ENCODE results near the gene NWD2.
"Not testable (repeated sequence)": the region's sequence is repeated elsewhere in the genome, so short reads cannot be mapped to it uniquely, and the experiment has no call there.

Gene NWD2

GRCh38 chr4:37392521-37393255 lies 148.1 kb downstream of the NWD2 start:
- no peak for DNase-seq (ENCODE audit: low read depth)

DNA sequence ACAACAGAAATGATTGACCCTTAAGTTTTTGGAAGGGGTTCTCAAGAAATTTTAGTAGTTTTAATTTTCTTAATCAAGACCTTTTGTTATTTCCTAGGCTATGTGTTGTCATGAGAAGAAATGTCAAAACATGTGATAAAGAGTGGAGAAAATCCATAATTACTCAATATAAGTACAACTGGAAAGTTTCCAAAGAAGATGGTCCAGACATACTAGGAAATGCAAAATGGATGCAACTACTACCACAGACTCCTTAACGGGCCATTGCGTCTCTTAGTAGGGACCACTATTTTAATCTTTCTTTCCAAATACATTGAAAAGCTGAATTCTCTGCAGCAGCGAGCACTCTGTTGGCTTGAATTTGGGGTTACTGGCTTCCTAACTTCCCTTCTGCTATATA lies 148.8 kb downstream of the NWD2 start:
- DNase-seq (ENCODE audit: low read depth): no peak

DNA sequence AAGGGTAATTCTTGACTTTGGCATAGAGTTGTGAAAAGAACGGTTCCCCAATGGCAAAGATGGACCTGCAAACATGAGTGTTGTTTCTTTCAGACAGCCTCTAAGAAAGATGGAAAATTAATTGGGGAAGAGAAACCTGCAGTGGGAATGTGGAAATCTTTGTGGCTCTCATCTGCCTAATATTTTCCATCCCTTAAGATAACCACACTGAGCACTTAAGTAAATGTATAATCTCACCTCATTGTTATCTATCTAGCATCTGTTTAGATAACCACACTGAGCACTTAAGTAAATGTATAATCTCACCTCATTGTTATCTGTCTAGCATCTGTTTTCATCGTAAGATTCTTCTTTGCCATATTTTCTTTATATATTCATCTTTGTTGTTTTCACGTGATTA lies 149.3 kb downstream of the NWD2 start:
- no peak for DNase-seq (ENCODE audit: low read depth)

DNA sequence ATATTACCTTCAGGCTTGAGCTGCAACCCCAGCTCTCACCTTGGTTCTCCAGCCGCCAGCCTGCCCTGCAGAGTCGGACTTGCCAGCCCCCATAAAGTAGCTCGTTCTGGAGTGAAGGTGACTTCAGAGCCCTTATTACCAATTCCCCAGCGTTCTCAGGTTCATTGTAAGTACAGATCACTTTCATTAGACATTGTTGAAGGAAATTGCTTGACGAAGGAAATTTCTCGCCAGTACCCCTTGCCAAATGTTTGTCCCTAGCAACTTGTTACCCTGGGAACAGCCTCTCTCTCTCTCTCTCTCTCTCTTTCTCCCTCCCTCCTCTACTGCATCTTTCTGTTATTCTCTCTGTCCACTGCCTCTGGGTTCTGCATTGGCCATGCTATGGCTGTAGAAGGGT lies 153.0 kb downstream of the NWD2 start:
- no peak for DNase-seq (ENCODE audit: low read depth)

DNA sequence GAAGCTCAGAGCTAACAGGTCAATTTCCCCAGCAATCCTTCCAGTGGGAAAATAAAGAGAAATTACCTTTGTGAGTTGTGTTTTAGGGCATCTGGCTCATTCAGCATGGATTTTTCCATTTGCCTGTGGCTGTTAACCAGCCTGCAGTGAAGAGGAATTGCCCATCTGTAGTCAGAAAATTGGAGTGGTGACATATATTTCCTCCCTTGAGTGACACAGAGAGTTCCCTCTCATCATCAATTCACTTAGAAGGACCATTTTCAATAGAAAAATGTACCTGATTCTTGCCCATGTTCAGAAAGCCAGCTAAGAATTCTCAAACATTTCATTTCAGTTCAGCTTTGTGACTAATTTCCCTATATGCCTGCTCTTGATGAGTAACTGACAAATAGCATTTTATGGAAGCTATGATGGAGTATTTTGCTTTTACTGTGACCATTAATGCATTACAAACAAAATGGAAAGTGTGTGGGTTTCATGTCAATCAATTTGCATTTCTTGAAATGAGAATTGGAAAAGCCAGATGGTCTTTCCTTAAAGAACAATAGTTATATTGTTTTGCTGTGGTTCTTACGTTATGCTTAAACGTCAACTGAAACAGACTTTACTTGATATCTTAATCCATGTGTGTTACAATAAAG lies 155.8 kb downstream of the NWD2 start:
- DNase-seq (ENCODE audit: low read depth): no peak

GRCh38 chr4:37407938-37408826 lies 163.6 kb downstream of the NWD2 start:
- DNase-seq (ENCODE audit: low read depth): not testable (repeated sequence)

GRCh38 chr4:37413612-37414011 lies 169.1 kb downstream of the NWD2 start:
- not testable (repeated sequence) for DNase-seq (ENCODE audit: low read depth)

- DNase-seq (ENCODE audit: low read depth): no peak
These were observed 171.4 kb downstream of the NWD2 start for GRCh38 chr4:37415845-37416369.

DNA sequence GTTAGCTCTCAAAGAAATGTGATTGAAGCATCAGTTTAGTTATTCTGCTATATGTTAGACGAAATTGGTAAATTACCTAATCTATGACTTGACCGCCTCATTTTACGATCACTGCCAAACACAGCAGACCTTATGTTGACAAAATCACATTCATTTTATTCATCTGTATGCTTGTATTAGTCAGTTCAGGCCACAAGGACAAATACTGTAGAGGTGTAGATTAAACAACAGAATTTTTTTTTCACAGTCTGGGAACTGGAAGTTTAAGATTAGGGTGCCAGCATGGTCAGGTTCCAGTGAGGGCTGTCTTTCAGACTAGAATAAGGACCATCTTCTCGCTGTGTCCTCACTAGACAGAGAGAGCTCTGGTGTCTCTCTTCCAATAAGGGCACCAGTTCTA lies 177.1 kb downstream of the NWD2 start:
- DNase-seq (ENCODE audit: low read depth): no peak

GRCh38 chr4:37422102-37422501 lies 177.6 kb downstream of the NWD2 start:
- no peak for DNase-seq (ENCODE audit: low read depth)

GRCh38 chr4:37422638-37423037 lies 178.1 kb downstream of the NWD2 start:
- no peak for DNase-seq (ENCODE audit: low read depth)

GRCh38 chr4:37423310-37423709 lies 178.8 kb downstream of the NWD2 start:
- no peak for DNase-seq (ENCODE audit: low read depth)

DNA sequence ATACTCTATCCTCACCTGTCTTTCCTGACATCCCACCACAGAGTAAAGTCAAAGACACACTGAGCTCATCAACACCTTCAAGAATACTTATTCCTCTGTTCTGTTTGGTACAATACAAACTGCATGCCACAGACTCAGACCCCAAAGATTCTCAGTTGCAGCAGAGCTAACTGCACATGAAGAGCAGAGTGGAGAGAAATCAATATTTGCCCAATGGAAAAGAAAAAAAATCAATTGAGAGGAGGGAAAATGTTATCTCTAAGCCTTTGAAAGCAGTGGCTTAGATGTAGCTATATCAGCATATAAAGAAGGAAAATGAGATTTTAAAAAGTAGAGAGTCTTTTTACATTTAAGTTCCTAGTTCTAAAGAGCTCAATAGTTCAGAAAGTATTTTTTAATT lies 180.2 kb downstream of the NWD2 start:
- no peak for DNase-seq (ENCODE audit: low read depth)

DNA sequence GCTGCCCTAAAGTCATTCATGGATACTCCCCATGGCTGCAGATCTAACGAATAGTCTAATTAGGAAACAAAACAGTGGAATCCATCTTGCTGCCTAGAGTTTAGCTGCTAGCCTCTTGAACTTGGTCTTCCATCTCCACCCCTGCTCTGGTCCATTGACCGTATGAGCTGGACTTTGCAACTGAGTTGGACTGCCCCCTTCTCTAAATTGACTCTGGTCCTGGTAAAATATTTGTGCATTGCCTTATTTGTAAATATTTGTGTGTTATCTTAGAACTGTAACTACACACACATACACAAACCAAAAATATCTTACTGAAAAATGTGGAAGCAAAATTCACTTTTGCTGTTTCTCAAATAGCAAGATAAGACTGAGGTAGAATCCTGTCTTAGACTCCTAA lies 181.3 kb downstream of the NWD2 start:
- DNase-seq (ENCODE audit: low read depth): no peak

GRCh38 chr4:37427193-37427592 lies 182.7 kb downstream of the NWD2 start:
- no peak for DNase-seq (ENCODE audit: low read depth)

DNA sequence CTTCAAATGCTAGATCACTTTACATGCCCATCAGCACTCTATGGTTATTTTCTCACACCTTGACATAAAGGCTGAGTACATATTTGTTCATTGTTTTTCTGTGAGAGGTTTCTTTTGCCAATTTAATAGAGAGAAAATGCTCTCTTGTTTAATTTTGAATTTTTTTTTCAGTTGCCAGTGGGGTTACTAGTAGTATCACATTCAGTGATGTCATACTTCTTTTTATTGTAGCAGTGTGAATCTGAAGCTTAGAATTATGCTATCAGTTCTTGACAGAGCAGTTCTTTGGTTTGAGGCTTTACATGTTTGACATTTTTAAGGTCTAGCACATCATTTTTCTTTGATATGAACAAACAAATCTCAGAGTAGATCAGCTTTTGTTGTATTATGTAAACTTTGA lies 185.4 kb downstream of the NWD2 start:
- no peak for DNase-seq (ENCODE audit: low read depth)

DNA sequence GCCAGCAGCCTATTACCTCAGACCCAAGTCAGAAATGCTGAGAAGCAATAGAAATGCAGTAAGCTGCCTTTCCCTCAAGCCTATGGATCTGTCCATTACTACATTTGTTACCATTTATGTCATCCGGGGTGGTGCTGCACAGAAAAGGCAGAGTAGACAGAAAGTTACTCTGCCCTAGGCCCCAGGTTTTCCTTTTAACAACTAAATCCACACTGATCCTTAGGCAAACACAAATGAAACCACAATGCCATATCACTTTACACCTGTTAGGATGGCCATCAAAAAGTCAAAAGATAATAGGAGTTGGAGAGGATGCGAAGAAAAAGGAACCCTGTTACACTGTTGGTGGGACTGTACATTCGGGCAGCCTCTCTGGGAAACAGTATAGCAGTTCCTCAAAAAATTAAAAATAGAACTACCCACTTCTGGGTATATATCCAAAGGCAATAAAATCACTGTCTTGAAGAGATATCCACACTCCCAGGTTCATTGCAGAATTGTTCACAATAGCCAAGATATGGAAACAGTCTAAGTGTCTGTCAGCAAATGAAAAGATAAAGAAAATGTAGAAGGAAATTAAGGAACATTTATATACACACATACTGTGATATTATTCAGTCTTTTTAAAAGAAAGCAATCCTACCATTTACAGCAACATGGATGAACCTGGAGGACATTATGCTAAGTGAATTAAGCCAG lies 186.3 kb downstream of the NWD2 start:
- no peak for DNase-seq (ENCODE audit: low read depth)

- DNase-seq (ENCODE audit: low read depth): no peak
These were observed 186.8 kb downstream of the NWD2 start for GRCh38 chr4:37431417-37431743.

DNA sequence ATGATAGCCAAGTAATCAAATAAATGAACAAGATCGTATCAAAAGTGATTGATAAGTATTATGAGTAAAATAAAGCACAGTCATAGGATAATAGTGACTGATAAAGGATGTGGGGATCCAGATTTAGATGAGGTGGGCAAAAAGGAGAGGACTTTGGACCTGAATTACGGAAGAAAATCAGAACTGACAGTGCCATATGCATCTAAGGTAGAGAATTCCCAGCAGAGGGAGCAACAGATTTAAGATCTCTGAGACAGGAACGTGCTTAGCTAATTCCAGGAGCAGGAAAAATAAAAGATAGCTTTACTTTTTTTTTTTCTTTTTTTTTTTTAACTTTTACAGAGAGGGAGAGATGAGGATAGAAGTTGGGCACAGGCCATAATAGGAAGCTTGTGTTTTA lies 189.9 kb downstream of the NWD2 start:
- no peak for DNase-seq (ENCODE audit: low read depth)

DNA sequence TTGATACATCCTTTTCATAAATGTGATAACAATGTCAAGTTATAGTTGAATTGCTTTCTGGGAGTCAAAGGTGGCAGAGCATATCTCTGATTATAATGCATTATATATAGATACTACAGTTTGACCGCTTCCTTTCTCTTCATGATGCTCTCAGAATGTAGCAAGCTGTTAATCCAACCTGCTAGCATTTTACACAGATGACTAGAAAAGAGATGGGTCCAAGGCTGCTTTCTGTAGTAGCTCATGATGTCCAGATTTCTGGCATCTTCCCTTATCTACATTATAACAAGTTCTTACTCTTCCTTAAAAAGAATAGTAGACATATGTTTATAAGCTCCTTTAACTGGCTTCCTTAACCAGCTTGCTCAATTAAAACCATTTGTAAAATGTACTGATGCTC lies 192.0 kb downstream of the NWD2 start:
- DNase-seq (ENCODE audit: low read depth): no peak

DNA sequence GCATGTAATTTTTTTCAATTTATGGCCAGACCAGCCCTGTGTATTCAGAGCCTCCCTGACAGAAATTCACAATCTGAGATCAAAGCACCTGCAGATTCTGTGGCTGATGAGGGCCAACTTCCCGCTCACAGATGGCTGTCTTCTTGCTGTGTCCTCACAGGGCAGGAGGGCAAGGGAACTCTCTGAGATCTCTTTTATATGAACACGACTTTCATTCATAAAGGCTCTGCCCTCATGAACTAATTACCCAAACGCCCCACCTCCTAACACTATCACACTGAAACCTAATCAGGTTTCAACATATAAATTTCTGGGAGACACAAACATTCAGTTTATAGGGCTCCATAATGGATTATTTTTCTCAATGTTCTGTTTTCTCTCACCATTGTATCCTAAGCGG lies 192.6 kb downstream of the NWD2 start:
- DNase-seq (ENCODE audit: low read depth): no peak

DNA sequence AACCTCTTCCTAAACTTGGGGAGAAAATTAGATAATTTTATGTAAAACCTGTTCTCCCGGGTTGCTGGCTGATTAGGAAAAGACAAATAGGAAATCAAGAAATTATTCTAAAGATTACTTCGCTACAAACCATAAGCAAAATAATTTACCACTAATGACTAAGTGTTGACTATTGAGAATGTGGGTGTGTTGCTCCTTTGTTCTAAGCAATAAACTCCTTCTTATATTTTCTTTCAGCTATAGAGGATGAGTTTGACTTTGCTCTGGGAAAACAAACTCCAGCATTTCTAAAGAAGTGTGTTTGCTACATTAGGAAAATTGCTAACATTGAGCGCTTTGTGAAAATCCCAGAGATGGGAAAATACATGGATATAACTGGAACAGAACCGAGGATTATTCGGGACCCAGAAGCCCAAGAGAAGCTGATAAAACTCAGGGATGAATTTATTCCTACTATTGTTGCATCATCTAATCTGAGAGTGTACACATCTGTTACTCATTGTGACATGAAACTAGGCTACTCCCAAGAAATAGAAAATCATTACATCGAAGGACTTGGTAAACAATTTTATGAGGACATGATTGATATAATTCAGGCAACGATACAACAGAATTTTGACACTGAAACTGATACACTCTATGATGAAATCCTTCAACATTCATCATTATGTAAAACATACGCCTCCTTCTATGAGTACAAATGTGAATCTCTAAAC lies 194.2 kb downstream of the NWD2 start:
- DNase-seq (ENCODE audit: low read depth): no peak
